Stimulated activated CD8-positive, alpha-beta memory T cell treated with anti-CD3 and anti-CD28 coated beads, Interleukin-7, amount 100 ng/mL, for 24 hours (primary cell): Measurements from ENCODE around the gene GTF2F2.

Experiments
- DNase-seq: peaks from one replicate; pipeline ENCODE4 v3.0.0-alpha.2; 2020; ENCODE audit warnings: low read depth

The GTF2F2 gene

DNA sequence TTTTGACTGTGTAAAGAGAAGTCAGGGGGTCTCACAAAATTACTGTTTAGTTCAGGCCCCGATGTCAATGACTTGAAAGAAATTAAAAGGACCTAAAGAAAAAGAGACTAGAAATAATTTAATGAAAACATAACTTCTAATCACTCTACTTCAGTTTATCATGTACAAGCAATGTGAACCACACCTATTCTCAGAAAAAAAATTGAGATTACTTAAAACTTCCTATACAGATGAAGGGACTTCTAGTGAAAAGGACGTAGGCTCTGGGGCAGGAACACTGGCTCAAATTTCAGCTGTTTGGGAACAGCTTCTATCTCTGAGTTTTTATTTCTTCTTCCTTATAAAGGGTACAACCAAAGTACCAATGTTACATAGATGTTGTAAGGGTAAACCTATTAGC is 182.7 kb downstream of the GTF2F2 start:
- no peak for DNase-seq

DNA sequence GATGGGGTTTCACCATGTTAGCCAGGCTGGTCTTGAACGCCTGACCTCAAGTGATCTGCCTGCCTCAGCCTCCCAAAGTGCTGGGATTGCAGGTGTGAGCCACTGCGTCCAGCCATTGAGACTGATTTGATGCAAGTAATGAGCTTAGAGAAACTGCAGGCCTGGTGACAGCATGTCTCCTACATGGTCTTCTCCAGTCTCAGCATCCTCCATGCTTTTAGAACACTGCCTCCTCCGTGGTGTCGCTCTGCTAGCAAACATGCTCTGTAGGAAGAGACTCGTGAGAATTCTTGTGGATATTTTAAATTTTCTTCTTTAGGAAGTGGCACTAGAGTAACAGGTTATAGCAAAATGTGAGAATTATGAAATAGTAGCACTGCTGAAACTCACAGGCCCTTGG is 183.6 kb downstream of the GTF2F2 start:
- no peak for DNase-seq

DNA sequence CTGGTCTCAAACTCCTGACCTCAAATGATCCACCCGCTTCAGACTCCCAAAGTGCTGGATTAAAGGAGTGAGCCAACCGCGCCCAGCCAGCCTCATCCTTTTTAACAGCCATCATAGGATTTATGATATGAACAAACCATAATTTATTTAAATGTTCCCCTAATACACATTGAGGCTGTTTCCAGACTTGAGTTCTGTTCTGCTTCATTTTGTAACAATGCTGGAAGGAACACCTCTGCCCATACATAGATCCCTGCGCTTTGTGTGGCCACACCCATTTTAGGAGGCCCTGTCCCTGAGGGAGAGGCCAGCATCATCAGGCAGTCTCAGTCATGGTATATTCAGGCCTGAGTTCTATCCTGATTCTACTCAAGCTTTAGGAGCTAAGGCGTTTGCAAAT is 184.8 kb downstream of the GTF2F2 start:
- DNase-seq: no peak

DNA sequence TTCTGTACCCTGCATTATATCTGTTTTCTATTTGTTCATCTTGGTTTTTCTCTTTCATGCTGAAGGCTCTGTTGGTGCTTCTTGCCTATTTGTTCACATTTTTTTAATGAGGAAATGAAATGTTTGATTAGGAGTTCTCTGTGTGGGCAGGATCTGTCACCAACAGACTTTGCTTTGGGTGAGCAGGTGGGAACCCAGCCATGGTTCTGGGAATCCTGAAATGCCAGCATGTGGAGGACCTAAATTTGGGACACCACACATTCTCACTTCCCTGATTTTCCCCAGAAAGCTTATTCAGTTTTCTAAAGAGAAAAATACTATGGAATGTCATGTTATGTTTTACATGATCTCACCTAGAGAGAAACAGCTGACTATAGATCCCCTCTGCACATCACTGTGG is 186.7 kb downstream of the GTF2F2 start:
- no peak for DNase-seq

DNA sequence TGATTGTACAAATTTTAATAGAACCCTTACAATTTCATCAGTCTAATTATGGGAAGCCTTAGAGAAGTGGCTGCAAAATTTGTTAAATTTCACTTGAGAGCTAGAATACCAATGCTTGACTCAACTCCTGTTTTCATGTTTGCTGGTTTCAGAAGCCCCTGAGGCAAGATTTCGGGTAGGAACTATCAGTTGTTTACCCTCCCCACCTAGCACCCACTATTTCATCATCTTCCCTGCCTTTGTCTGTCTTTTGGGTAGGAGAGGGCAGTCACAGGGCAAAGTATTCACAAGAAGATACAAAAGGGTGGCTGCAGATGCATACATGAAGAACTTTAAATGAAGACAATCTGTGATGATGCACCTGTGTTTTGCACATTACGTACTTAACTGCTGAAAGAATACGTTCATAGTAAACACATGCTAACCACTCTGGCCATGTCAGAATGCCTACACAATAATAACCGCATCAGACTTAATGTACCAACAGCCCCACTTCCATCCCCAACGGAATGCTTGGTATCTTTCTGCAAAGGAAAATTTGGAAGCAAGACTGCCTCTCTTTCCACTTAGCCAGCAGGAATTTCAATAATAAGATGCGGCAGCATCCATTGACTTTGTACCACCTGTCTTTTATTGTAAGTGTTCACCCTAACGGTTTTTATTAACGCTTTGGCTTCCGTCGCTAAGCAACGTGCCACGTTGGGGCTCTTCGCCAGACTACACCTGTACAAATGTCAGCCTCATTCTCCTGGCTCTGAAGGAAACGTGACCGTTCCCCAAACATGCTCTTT is 190.2 kb downstream of the GTF2F2 start:
- DNase-seq: no peak

DNA sequence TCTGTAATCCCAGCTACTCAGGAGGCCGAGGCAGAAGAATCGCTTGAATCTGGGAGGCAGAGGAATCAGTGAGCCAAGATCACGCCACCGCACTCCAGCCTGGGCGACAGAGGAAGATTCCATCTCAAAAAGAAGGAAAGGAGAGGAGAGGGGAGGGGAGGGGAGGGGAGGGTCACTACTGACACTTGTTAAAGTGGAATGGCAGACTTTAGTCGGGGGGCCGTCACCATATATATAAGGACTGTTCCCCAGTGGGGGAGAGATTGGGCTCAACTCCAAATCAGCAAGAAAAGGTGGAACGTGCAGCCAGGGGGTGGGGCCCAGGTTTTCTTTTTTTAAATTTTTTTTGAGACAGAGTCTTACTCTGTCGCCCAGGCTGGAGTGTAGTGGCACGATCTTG is 194.5 kb downstream of the GTF2F2 start:
- DNase-seq: no peak

DNA sequence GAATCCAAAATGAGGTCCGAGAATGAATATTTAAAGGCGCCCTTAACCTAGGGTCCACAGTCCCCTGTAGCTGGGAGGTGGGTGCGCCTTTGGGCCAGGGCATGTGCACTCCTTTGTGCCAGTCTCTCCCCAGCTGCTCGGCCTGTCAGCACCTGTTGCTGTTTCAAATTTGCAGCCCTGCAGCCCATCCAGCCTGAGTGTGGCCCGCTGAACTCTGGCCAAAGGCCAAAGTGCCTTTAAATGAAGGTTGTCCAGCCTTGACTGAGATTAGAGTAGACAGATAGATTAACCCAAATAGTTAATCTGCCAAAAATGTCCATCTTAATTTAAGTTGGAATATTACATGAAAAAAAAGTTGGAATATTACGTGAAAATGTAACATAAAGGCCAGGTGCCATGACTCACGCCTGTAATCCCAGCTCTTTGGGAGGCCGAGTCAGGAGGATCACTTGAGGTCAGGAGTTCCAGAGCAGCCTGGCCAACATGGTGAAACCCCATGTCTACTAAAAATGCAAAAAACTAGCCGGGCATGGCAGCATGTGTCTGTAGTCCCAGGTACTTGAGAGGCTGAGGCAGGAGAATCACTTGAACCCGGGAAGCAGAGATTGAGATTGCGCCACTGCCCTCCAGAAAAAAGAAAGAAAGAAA is 195.3 kb downstream of the GTF2F2 start:
- DNase-seq: no peak

DNA sequence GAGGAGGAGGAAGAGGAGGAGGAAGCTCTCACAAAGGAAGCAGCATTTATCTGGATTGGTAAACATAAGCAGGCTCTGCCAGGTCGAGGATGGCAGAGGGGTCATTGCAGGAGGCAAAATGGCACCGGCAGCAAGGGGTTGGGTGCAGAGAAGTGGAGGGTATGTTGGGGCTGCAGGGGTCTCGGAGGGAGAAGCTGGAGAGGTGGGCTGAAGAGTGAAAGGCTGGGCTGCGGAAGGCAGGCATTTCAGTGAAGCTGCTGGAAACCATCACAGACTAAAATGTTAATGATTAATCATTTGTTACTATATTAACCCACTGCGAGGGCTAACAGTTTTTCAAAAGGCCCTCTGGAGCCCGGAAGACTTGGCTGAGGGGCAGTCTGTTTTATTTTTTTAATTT is 196.0 kb downstream of the GTF2F2 start:
- DNase-seq: no peak

DNA sequence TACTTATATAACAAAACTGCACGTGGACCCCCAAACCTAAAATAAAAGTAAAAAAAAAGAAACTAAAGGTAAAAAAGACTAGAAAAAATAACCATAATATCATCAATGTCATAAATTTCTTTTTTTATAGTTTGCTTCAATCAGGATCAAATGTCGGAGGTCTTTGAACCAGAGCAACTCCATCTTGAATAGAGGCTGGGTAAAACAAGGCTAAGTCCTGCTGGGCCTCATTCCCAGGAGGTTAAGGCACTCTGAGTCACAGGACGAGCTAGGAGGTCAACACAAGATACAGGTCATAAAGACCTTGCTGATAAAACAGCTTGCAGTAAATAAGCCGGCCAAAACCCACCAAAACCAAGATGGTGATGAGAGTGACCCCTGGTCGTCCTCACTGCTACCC is 196.7 kb downstream of the GTF2F2 start:
- DNase-seq: no peak

DNA sequence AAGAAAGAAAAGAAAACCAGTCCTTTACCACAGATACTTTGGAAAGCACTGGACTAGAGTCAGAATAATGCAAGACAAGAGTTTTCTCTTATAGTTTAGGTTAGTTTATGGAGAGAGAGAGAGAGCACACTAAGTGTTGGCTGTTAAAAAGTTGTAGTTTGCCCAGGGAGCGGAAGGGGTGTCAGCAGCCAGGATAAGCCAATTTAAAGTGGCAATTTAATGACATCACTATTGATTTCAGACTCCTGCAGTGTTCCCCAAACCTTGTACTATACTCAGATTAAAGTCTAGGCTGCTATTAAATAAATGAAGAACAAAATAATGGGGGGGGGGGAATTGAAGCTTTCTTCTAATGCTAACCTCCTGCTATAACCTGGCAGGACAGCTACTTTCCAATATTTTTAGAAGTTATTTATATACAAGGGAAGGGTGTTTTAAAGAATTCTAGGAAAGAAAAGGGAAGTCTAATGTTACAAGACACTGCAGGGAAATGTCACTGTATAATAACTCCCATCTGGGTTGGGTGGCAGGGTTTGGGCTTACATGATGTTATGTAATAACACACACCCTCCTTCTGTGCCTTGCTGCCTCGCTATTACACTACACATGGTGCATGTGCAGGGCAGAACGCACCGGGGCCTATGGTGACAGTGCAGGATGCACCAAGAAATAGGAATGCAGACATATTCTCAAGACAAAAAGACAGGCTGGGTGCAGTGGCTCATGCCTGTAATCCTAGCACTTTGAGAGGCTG is 200.7 kb downstream of the GTF2F2 start:
- no peak for DNase-seq

DNA sequence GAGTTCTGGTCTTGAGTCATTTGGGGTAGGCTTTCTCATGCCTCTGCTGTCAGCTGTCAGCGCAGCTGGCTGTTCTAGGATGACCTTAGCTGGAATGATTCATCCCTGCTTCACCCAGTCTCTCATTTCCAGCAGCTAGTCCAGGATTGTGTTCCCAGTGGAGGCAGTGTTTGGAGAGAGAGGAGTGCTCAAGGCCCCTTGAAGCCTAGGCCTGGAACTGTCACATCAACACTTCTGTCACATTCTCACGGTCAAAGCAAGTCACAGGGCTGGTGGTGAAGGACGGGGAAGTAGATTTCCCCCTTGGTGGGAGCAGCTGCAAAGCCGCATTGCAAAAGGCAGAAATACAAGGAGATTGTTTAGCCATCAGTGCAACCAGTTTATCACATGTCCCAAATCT is 205.5 kb downstream of the GTF2F2 start:
- DNase-seq: no peak

DNA sequence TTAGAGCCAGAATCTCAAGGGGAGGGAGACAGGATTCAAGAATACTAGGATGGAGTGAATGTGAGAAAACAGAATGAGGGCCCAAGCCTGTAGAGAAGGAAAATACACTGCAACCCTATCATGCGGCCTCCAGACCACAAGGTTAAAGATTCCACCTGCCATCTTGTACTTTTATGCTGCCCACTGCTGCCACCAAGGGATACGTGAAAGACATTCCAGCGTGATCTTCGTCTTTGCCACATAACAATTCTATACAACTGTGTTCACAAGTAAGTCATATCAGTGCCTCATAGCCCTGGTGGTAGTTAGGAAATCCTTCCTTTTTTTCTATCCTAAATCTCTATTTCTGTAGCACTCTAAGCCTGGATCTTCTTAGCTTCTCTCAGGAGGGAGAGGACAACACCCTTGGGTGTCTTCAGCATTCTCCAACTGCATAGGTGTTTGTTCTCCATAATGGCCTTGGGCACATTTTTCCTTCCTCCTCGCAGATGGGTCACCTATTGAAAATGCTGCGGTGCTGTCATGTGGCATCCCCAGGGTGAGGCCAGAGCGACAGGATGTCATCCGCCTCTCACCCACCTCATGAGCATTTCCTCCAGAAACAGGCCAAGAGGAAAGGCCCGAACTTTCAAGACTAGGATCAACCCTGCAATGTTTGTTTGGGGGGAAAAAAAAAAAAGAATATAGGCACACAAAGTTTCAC is 207.1 kb downstream of the GTF2F2 start:
- DNase-seq: no peak

DNA sequence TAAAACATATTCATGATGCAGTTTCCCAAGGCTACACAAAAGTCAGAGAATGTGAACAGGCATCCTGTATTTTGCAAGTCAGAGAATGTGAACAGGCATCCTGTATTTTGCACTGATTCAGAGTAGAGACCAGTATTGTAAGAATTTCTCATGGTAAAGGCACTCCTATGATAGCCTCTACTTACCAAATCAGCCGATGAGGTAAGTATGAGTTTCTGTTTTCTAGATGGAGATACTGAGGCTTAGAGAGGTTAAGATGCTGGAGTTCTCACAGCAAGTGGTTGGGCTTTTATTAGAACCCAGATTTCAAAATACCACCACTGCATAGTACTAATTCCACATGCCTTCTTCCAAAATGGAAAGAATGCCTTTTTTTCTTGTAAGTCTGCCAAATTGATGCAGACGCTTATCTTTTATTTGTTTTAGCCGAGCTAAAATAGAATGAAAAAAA is 208.4 kb downstream of the GTF2F2 start:
- no peak for DNase-seq

DNA sequence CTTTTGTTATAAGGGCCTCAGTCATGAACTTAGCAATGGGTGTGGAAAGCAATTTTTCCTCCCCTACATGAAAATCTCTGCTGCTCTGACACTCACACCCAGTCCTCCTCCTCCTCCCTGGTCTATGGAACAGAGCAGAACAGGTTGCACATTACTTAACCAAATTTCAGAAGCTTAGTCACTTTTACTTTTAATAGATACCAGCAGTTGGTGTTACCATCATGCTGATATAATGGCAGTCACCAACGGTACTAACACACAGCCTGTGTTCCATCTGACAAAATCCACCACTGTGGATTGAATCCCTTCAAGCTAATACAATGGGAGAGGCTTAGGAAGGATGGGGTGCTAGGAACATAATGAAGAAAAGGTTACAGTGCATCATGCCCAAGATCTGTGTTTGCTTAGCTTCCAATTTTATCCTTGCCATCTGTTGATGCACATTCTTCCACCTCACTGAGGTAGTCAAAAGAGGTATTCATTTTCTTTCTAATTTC is 210.9 kb downstream of the GTF2F2 start:
- no peak for DNase-seq

DNA sequence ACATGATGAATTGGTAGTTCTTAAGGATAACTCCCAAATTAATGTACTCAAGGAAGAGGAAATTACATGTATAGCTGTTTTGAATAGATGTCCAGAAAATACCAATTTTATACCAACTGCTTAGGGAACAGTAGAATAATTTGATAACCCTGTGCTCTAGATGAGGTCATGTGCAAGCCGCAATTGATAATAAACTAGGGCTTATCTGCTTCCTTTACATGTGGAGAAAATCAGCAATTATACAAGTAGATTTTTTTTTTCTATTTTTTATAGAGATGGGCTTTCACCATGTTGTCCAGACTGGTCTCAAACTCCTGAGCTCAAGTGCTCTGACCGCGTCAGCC is 211.4 kb downstream of the GTF2F2 start:
- no peak for DNase-seq

DNA sequence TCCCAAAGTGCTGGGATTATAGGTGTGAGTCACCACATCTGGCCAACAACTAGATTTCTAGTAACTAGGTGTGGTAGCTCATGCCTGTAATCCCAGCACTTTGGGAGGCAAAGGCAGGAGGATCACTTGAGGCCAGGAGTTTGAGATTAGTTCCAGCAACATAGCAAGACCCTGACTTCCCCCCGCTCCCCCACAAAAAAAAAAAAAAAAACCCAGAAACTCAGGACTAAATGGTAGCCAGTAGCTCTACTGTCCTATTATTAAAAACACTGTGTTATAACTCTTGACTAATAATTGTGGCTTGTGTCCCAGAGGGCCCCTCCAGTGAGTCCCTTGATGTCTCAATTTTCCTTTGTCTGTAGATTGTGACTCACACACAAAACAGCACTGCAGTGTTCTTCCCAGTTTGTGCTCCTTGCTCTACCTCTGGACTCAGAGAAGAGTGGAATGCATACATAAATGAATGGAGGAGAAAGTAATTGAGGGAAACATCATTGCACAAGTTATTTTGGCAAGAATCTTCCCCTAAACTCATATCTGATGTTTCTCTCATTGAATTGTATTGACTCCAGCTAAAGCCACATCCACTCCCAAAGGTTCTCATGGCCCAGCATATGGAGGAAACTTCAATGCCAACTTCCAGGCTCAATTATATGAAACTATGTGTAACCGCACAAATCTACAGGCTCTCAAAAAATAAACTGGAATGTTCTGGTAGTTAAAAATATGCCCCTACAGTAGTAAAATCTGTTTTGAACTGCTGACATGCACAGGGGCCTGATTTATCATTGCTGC is 211.9 kb downstream of the GTF2F2 start:
- no peak for DNase-seq

DNA sequence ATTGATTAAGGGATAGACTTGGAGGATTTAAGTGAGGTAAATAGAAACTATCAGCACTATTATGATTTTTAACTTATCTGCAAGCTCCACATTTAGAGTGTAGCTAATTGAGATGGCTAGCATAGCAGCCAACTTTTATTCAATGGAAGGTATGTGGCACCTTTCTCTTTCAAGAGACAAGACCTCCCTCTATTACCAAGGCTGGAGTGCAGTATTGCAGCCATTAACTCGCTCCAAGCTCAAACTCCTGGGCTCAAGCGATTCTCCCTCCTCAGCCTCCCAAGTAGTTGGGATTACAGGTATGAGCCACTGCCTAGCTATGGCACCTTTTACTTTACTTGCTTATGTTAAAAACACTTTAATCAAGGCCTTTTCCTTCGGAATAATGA is 212.5 kb downstream of the GTF2F2 start:
- DNase-seq: no peak

DNA sequence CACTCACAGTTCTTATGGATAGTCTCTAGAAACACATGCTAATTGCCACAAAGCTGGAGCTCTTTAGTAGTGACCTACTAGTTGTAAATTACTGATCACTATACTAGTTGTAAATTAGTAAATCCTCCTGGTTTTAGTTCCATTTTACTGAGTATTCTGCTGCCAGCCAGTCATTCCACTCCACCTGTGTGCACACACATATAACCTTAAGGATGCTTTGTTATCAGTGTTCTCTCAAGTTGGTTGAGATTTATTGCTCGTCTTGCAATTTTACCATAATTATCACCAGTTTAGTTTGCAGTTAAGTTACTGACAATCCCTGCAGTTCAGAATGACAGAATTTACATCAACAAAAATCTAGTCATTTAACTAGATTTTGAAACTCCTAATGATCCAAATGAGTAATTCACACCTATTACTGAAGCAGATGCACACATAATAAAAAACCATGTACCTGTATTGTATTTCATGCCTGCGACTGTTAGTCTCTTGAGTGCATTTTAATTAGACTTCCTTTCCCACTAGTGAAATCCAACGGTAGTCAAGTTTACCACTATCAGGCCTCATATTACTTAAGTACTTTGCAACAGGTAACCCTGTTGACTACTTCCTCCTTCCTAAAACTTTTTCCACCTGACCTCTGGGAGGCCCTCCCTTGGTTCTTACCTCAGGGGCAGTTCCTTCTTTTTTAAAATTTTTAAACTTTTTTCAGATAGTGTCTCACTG is 213.1 kb downstream of the GTF2F2 start:
- no peak for DNase-seq
